ENCODE results near the gene CSMD2.

CSMD2 gene

GRCh38 chr1:33957854-33958253 is 207.2 kb downstream of the CSMD2 start:
- Histone ChIP-seq H3K36me3 (ENCODE audit: insufficient read depth, low read length) (no peaks in the 10 kb centered on the region), H3K27ac (ENCODE audit: low read length) (no peak overlapping the region), H3K4me1 (ENCODE audit: insufficient read depth, low read length) (no peaks in the 10 kb centered on the region), H3K79me2 (ENCODE audit: insufficient read depth, low read length) (no peaks in the 10 kb centered on the region), H3K9me3 (ENCODE audit: insufficient read depth, low read length, severe bottlenecking) (no peaks in the 10 kb centered on the region), H4K20me1 (ENCODE audit: insufficient read depth, low read length) (no peaks in the 10 kb centered on the region), H3K4me3 (ENCODE audit: low read depth in 1 of 2, low read length in 2 of 2) (no peak overlapping the region), H2AFZ (ENCODE audit: low read depth, low read length) (no peak overlapping the region), H3K27me3 (ENCODE audit: insufficient read depth, low read length, poor library complexity) (peaks cover 4% of the 10 kb centered on the region), H3K9ac (ENCODE audit: low read depth, low read length) (no peak overlapping the region), H3K4me2 (ENCODE audit: insufficient read depth, low read length) (no peak overlapping the region)
- no peak for ATAC-seq (ENCODE audit: insufficient read depth, low read depth)
- TF ChIP-seq EZH2 (IDR thresholded peaks at IDR 0.05; ENCODE audit: borderline replicate concordance, low read depth, low read length, severe bottlenecking) (no peak), CTCF (IDR thresholded peaks at IDR 0.05; ENCODE audit: borderline replicate concordance, extremely low read depth, low read length, poor library complexity, severe bottlenecking) (no peak)
- no peak for DNase-seq

- Histone ChIP-seq H4K20me1 (ENCODE audit: insufficient read depth, low read length) (no peaks in the 10 kb centered on the region), H3K4me3 (ENCODE audit: low read depth in 1 of 2, low read length in 2 of 2) (no peak overlapping the region), H3K79me2 (ENCODE audit: insufficient read depth, low read length) (no peaks in the 10 kb centered on the region), H3K9ac (ENCODE audit: low read depth, low read length) (no peak overlapping the region), H3K9me3 (ENCODE audit: insufficient read depth, low read length, severe bottlenecking) (no peaks in the 10 kb centered on the region), H3K4me2 (ENCODE audit: insufficient read depth, low read length) (no peak overlapping the region), H3K27me3 (ENCODE audit: insufficient read depth, low read length, poor library complexity) (no peaks in the 10 kb centered on the region), H3K36me3 (ENCODE audit: insufficient read depth, low read length) (no peaks in the 10 kb centered on the region), H3K27ac (ENCODE audit: low read length) (no peak overlapping the region), H2AFZ (ENCODE audit: low read depth, low read length) (no peak overlapping the region), H3K4me1 (ENCODE audit: insufficient read depth, low read length) (no peaks in the 10 kb centered on the region)
- no peak for TF ChIP-seq CTCF (IDR thresholded peaks at IDR 0.05; ENCODE audit: borderline replicate concordance, extremely low read depth, low read length, poor library complexity, severe bottlenecking)
- TF ChIP-seq EZH2 (IDR thresholded peaks at IDR 0.05; ENCODE audit: borderline replicate concordance, low read depth, low read length, severe bottlenecking): no peak
- DNase-seq (no peak), ATAC-seq (ENCODE audit: insufficient read depth, low read depth) (no peak)
Observed at GRCh38 chr1:33955096-33955495, 209.9 kb downstream of the CSMD2 start.

- no peak overlapping the region for H3K4me2 ChIP-seq (ENCODE audit: insufficient read depth, low read length)
- H3K4me3 ChIP-seq (ENCODE audit: low read depth in 1 of 2, low read length in 2 of 2): no peak overlapping the region
- H3K27ac ChIP-seq (ENCODE audit: low read length): no peak overlapping the region
- no peaks in the 10 kb centered on the region for H3K27me3 ChIP-seq (ENCODE audit: insufficient read depth, low read length, poor library complexity)
- no peak for TF ChIP-seq CTCF (IDR thresholded peaks at IDR 0.05; ENCODE audit: borderline replicate concordance, extremely low read depth, low read length, poor library complexity, severe bottlenecking)
- TF ChIP-seq EZH2 (IDR thresholded peaks at IDR 0.05; ENCODE audit: borderline replicate concordance, low read depth, low read length, severe bottlenecking): no peak
- DNase-seq (no peak), ATAC-seq (ENCODE audit: insufficient read depth, low read depth) (no peak)
- no peaks in the 10 kb centered on the region for H3K79me2 ChIP-seq (ENCODE audit: insufficient read depth, low read length)
- no peak overlapping the region for H2AFZ ChIP-seq (ENCODE audit: low read depth, low read length)
- H3K4me1 ChIP-seq (ENCODE audit: insufficient read depth, low read length): no peaks in the 10 kb centered on the region
- no peaks in the 10 kb centered on the region for H3K36me3 ChIP-seq (ENCODE audit: insufficient read depth, low read length)
- 0 out of 2 replicates have a peak, but pooled peaks cover 5% of the 10 kb centered on the region for H4K20me1 ChIP-seq (ENCODE audit: insufficient read depth, low read length)
- H3K9me3 ChIP-seq (ENCODE audit: insufficient read depth, low read length, severe bottlenecking): no peaks in the 10 kb centered on the region
- H3K9ac ChIP-seq (ENCODE audit: low read depth, low read length): no peak overlapping the region
Observed at GRCh38 chr1:33949570-33949969, 215.5 kb downstream of the CSMD2 start.

GRCh38 chr1:33948291-33948690 is 216.7 kb downstream of the CSMD2 start:
- Histone ChIP-seq H3K9ac (ENCODE audit: low read depth, low read length) (no peak overlapping the region), H3K9me3 (ENCODE audit: insufficient read depth, low read length, severe bottlenecking) (no peaks in the 10 kb centered on the region), H3K4me2 (ENCODE audit: insufficient read depth, low read length) (no peak overlapping the region), H3K79me2 (ENCODE audit: insufficient read depth, low read length) (no peaks in the 10 kb centered on the region), H3K4me1 (ENCODE audit: insufficient read depth, low read length) (no peaks in the 10 kb centered on the region), H3K27ac (ENCODE audit: low read length) (no peak overlapping the region), H3K36me3 (ENCODE audit: insufficient read depth, low read length) (no peaks in the 10 kb centered on the region), H4K20me1 (ENCODE audit: insufficient read depth, low read length) (0 out of 2 replicates have a peak, but pooled peaks cover 5% of the 10 kb centered on the region), H2AFZ (ENCODE audit: low read depth, low read length) (no peak overlapping the region), H3K4me3 (ENCODE audit: low read depth in 1 of 2, low read length in 2 of 2) (no peak overlapping the region), H3K27me3 (ENCODE audit: insufficient read depth, low read length, poor library complexity) (no peaks in the 10 kb centered on the region)
- ATAC-seq (ENCODE audit: insufficient read depth, low read depth): no peak
- no peak for DNase-seq
- TF ChIP-seq EZH2 (IDR thresholded peaks at IDR 0.05; ENCODE audit: borderline replicate concordance, low read depth, low read length, severe bottlenecking): no peak
- no peak for TF ChIP-seq CTCF (IDR thresholded peaks at IDR 0.05; ENCODE audit: borderline replicate concordance, extremely low read depth, low read length, poor library complexity, severe bottlenecking)
